Keratinocyte (primary cell): ENCODE measurements around the gene CEP170B. TPM values are rescaled to one million over a fixed set of nuclear protein-coding genes. Genes with fewer than 3 reads are reported as not detected.
"Not testable (repeated sequence)": the region's sequence is repeated elsewhere in the genome, so short reads cannot be mapped to it uniquely, and the experiment has no call there.

Experiments
- DNase-seq: peaks from one replicate; pipeline ENCODE4 v3.0.0-alpha.2; 2011; ENCODE audit warnings: low read depth, missing footprints, low spot score
- FAIRE-seq: peaks from 2 replicates; lab custom pipeline; 2011; peaks lifted over from hg19 to GRCh38; lab: Jason Lieb, UNC
- H2AFZ ChIP-seq: 2 replicates; pipeline ENCODE4 v1.6.0; 2012; ENCODE audit warnings: low read length, control low read depth, inconsistent platforms; ENCODE audit not compliant: control insufficient read depth
- H3K27ac ChIP-seq: 2 replicates; pipeline ENCODE4 v1.5.1; 2011; ENCODE audit warnings: low read length; ENCODE audit not compliant: control insufficient read depth, insufficient read depth
- H3K27me3 ChIP-seq: 3 replicates; pipeline ENCODE4 v1.6.0; 2011; ENCODE audit warnings: low read length; ENCODE audit not compliant: control insufficient read depth, insufficient read depth; ENCODE audit errors: extremely low read depth
- H3K36me3 ChIP-seq, 2 experiments: 2 replicates in 1 of 2; 3 replicates in 1 of 2; pipeline ENCODE4 v1.5.1; 2011; ENCODE audit warnings: low read length in 2 of 2, mild to moderate bottlenecking in 1 of 2; ENCODE audit not compliant: control insufficient read depth in 2 of 2, insufficient read depth in 2 of 2; ENCODE audit errors: extremely low read depth in 1 of 2
- H3K4me1 ChIP-seq: 3 replicates; pipeline ENCODE4 v1.5.1; 2011; ENCODE audit warnings: low read length; ENCODE audit not compliant: control insufficient read depth, insufficient read depth; ENCODE audit errors: extremely low read depth
- H3K4me2 ChIP-seq: 3 replicates; pipeline ENCODE4 v1.6.0; 2011; ENCODE audit warnings: low read depth, low read length; ENCODE audit not compliant: control insufficient read depth, insufficient read depth; ENCODE audit errors: extremely low read depth
- H3K4me3 ChIP-seq, 3 experiments: fragments of 200-600 bp in 1 of 3; sonication (generic) in 1 of 3; 2 replicates in 2 of 3; 3 replicates in 1 of 3; pipeline ENCODE4 v1.5.1; 2011 to 2016; ENCODE audit warnings: low read length in 3 of 3, mild to moderate bottlenecking in 3 of 3, control low read depth in 2 of 3, inconsistent platforms in 1 of 3, low read depth in 1 of 3, mixed read lengths in 1 of 3, mixed run types in 1 of 3, moderate library complexity in 1 of 3; ENCODE audit not compliant: control insufficient read depth in 2 of 3, insufficient read depth in 2 of 3; ENCODE audit errors: extremely low read depth in 1 of 3
- H3K79me2 ChIP-seq: 2 replicates; pipeline ENCODE4 v1.6.0; 2012; ENCODE audit warnings: low read length; ENCODE audit not compliant: control insufficient read depth, insufficient read depth
- H3K9ac ChIP-seq: 3 replicates; pipeline ENCODE4 v1.6.0; 2011; ENCODE audit warnings: low read length; ENCODE audit not compliant: control insufficient read depth, insufficient read depth; ENCODE audit errors: extremely low read depth
- H3K9me1 ChIP-seq: 3 replicates; pipeline ENCODE4 v1.6.0; 2011; ENCODE audit warnings: low read length; ENCODE audit not compliant: control insufficient read depth, insufficient read depth; ENCODE audit errors: extremely low read depth
- H3K9me3 ChIP-seq: 2 replicates; pipeline ENCODE4 v1.5.1; 2012; ENCODE audit warnings: low read depth, low read length; ENCODE audit not compliant: control insufficient read depth
- H4K20me1 ChIP-seq: 3 replicates; pipeline ENCODE4 v1.6.0; 2011; ENCODE audit warnings: low read length; ENCODE audit not compliant: control insufficient read depth, insufficient read depth; ENCODE audit errors: extremely low read depth
- CTCF ChIP-seq, 3 experiments: IDR thresholded peaks in 1 of 3; conservative IDR thresholded peaks in 1 of 3; optimal IDR thresholded peaks in 1 of 3; 2 replicates in 2 of 3; 3 replicates in 1 of 3; pipeline versions ENCODE3 to v1.5.1; 2011; ENCODE audit warnings: low read length in 3 of 3, mild to moderate bottlenecking in 3 of 3, moderate library complexity in 2 of 3, control low read depth in 1 of 3, inconsistent platforms in 1 of 3; ENCODE audit not compliant: insufficient read depth in 2 of 3; ENCODE audit errors: extremely low read depth in 1 of 3
- EZH2 ChIP-seq: IDR thresholded peaks from one replicate; pipeline ENCODE4 v1.6.1; 2012; ENCODE audit warnings: inconsistent platforms, mild to moderate bottlenecking, low read length, moderate library complexity
- dilution Hi-C: fragments of 300-500 bp; cut with MboI; formaldehyde crosslinking; loops from one replicate; pipeline ENCODE4 v1.7.0; 2020; ENCODE audit warnings: low sequenced_read_pairs; ENCODE audit not compliant: extremely low pct_ligation_motif_present
- polyA plus RNA-seq, 5 experiments: library from polyadenylated mRNA; depleted of rRNA in 3 of 5; stranded (reverse) in 3 of 5; stranded (forward) in 1 of 5; unstranded in 1 of 5; fragments of >200 nt; gene quantifications; 1 replicate in 1 of 5; 2 replicates in 3 of 5; 3 replicates in 1 of 5; pipeline versions ENCODE4 v1.2.1 to v1.2.3, GENCODE V29; 2011 to 2012; ENCODE audit warnings: missing spikeins in 2 of 5, low read depth in 1 of 5, low replicate concordance in 1 of 5

CEP170B gene
- polyA plus RNA-seq, 1 donor (not counting 4 experiments of a cell fraction or from before 2014, with no cell fraction given), result 8.7 TPM

- H2AFZ ChIP-seq, result no peak overlapping the region
- dilution Hi-C loops, result no loop called here
Measured at GRCh38 chr14:104917993-104918392, 52.9 kb downstream of the CEP170B start.

DNA sequence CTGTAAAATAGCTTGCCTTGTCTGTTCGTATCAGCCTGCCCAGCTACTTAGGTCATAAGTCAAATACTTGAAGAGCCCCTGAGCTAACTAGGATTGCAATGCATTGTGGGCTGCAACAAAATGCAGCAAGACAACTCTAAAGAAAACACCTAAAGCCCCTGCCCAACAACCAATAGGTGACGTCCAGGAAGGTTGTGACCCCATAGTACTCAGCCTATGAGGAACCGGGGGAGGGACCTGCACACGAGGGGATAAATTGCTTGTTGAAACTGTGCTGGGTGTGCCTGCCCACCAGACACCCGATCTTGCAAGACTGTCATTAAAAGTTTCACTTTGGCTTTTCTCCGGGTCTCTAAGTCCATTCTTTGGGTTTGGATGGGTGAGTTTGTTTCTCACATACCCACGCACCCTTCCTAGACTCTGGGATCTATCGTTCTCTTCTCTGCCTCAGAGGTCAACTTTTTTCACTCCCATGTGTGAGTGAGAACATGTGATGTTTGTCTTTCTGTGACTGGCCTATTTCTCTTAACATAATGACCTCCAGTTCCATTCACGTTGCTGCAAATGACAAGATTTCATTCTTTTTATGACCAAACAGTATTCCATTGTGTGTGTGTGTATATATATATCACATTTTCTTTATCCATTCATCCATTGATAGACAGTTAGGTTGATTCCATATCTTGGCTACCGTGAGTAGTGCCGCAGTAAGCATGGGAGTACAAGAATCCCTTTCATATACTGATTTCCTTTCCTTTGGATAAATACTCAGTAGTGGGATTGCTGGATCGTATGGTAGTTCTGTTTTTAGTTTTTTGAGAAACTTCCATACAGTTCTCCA, 54.3 kb downstream of the CEP170B start:
- not testable (repeated sequence) for H3K36me3 ChIP-seq, FAIRE-seq, DNase-seq

More at GRCh38 chr14:104917993-104918392, 52.9 kb downstream of the CEP170B start:
- FAIRE-seq, result no peak
- H3K9me3 ChIP-seq, result no peaks in the 10 kb centered on the region
- no peak overlapping the region for H3K4me2 ChIP-seq
- no peaks in the 10 kb centered on the region for H3K36me3 ChIP-seq
- no peak overlapping the region for H3K9ac ChIP-seq
- H3K4me3 ChIP-seq, result no peak overlapping the region
- no peaks in the 10 kb centered on the region for H3K4me1 ChIP-seq
- no peak for DNase-seq
- no peak for TF ChIP-seq EZH2
- TF ChIP-seq CTCF (optimal IDR thresholded peaks at IDR 0.05 in 1 of 3, IDR thresholded peaks at IDR 0.05 in 1 of 3, conservative IDR thresholded peaks at IDR 0.05 in 1 of 3; ENCODE audit: extremely low read depth in 1 of 3, insufficient read depth in 2 of 3, low read length in 3 of 3), result no peak
- H3K9me1 ChIP-seq, result no peaks in the 10 kb centered on the region
- no peaks in the 10 kb centered on the region for H3K79me2 ChIP-seq
- no peaks in the 10 kb centered on the region for H4K20me1 ChIP-seq
- no peaks in the 10 kb centered on the region for H3K27me3 ChIP-seq
- no peak overlapping the region for H3K27ac ChIP-seq

More for the DNA sequence above, 54.3 kb downstream of the CEP170B start:
- H4K20me1 ChIP-seq, H3K27ac ChIP-seq, H2AFZ ChIP-seq, H3K27me3 ChIP-seq, H3K9ac ChIP-seq, H3K9me3 ChIP-seq, dilution Hi-C loops, H3K4me3 ChIP-seq, H3K9me1 ChIP-seq, H3K79me2 ChIP-seq, H3K4me1 ChIP-seq, H3K4me2 ChIP-seq: not testable (repeated sequence)
